Gastrocnemius medialis (tissue), 4 donors: Measurements from ENCODE around the gene FGFR4.

Experiments used
- POLR2A ChIP-seq, 2 donors: fragments of 450-650 bp; IDR thresholded peaks; one replicate each; pipeline ENCODE4 v1.6.1; 2017; ENCODE audit warnings: antibody characterized with exemption in 2 of 2, mild to moderate bottlenecking in 2 of 2, moderate library complexity in 2 of 2
- TF ChIP-seq, protein P1 (sequence below), 5 experiments: fragments of 450-650 bp in 3 of 5; fragments of 200-600 bp in 2 of 5; sonication (generic) in 2 of 5; IDR thresholded peaks in 4 of 5; conservative IDR thresholded peaks in 1 of 5; 1 replicate in 4 of 5; 2 replicates in 1 of 5; pipeline ENCODE4 v1.5.1; 2016 to 2019; ENCODE audit warnings: antibody characterized with exemption in 5 of 5, mild to moderate bottlenecking in 3 of 5, moderate library complexity in 3 of 5

- TF ChIP-seq, protein P1, sequence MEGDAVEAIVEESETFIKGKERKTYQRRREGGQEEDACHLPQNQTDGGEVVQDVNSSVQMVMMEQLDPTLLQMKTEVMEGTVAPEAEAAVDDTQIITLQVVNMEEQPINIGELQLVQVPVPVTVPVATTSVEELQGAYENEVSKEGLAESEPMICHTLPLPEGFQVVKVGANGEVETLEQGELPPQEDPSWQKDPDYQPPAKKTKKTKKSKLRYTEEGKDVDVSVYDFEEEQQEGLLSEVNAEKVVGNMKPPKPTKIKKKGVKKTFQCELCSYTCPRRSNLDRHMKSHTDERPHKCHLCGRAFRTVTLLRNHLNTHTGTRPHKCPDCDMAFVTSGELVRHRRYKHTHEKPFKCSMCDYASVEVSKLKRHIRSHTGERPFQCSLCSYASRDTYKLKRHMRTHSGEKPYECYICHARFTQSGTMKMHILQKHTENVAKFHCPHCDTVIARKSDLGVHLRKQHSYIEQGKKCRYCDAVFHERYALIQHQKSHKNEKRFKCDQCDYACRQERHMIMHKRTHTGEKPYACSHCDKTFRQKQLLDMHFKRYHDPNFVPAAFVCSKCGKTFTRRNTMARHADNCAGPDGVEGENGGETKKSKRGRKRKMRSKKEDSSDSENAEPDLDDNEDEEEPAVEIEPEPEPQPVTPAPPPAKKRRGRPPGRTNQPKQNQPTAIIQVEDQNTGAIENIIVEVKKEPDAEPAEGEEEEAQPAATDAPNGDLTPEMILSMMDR (IDR thresholded peaks at IDR 0.05 in 4 of 5, conservative IDR thresholded peaks at IDR 0.05 in 1 of 5), result peak; percentile 88 to 99 (median 96)
- no peak for TF ChIP-seq POLR2A (IDR thresholded peaks at IDR 0.05)
Observed at GRCh38 chr5:177113566-177114424, 27.1 kb downstream of the FGFR4 start.
